Activated CD8-positive, alpha-beta T cell treated with anti-CD3 and anti-CD28 coated beads for 36 hours (primary cell): ENCODE data around the gene NF1. TPM values are rescaled to one million over a fixed set of nuclear protein-coding genes. Genes with fewer than 3 reads are reported as not detected.

Experiments
- ATAC-seq: fragments of 200-7000 bp; cut with Tn5 transposase; one replicate; pipeline ENCODE4 v1.10.0; 2021; ENCODE audit warnings: mild to moderate bottlenecking, moderate library complexity
- CTCF ChIA-PET: fragments of 350-600 bp; sonication (Branson Sonifier 250); formaldehyde crosslinking; loops from one replicate; lab custom pipeline; 2021; ENCODE audit warnings: antibody characterized with exemption; lab: Charles Lee
- POLR2A ChIA-PET: fragments of 350-600 bp; sonication (Branson Sonifier 250); formaldehyde crosslinking; loops from one replicate; lab custom pipeline; 2021; ENCODE audit warnings: antibody characterized with exemption; lab: Charles Lee
- DNase-seq: peaks from one replicate; pipeline ENCODE4 v3.0.0-alpha.2; 2020
- H3K27ac Mint-ChIP-seq: one replicate; pipeline ENCODE4 v1.8.0; 2021; ENCODE audit warnings: mild to moderate bottlenecking, mixed read lengths
- H3K27me3 Mint-ChIP-seq: one replicate; pipeline ENCODE4 v1.8.0; 2021; ENCODE audit warnings: mixed read lengths
- H3K36me3 Mint-ChIP-seq: one replicate; pipeline ENCODE4 v1.8.0; 2021; ENCODE audit warnings: low read depth, mixed read lengths
- H3K4me1 Mint-ChIP-seq: one replicate; pipeline ENCODE4 v1.8.0; 2021; ENCODE audit warnings: low read depth, mixed read lengths
- H3K4me3 Mint-ChIP-seq: one replicate; pipeline ENCODE4 v1.8.0; 2021; ENCODE audit warnings: mild to moderate bottlenecking, moderate library complexity, mixed read lengths
- H3K9me3 Mint-ChIP-seq: one replicate; pipeline ENCODE4 v1.8.0; 2021; ENCODE audit warnings: mixed read lengths
- CTCF ChIP-seq: fragments of 200-600 bp; IDR thresholded peaks from one replicate; pipeline ENCODE4 v1.8.0; 2022; ENCODE audit warnings: antibody characterized with exemption, mild to moderate bottlenecking
- intact Hi-C: fragments of 100-400 bp; cut with micrococcal nuclease; formaldehyde crosslinking; loops from one replicate; pipeline ENCODE4 v1.10.0; 2022
- total RNA-seq, 2 experiments: library from RNA; stranded (reverse); gene quantifications; one replicate each; pipeline ENCODE4 v1.2.3, GENCODE V29; 2021

Gene NF1
- total RNA-seq, 2 experiments from 2014 or later = 19.4 to 20.1 TPM

GRCh38 chr17:31414550-31414918 is 319.8 kb downstream of the NF1 start:
- TF ChIP-seq CTCF = no peak
- Mint-ChIP-seq H3K27ac (no peak overlapping the region), H3K36me3 (no peaks in the 10 kb centered on the region), H3K27me3 (no peaks in the 10 kb centered on the region), H3K4me3 (no peak overlapping the region), H3K4me1 (no peaks in the 10 kb centered on the region), H3K9me3 (no peaks in the 10 kb centered on the region)
- CTCF ChIA-PET = interaction anchor here (0.8 to 3.0 kb wide), 2 partner anchors 9 to 25 kb away, joined by 3 to 6 read pairs; no protein-coding TSS in a partner anchor
- POLR2A ChIA-PET = no interaction called here
- ATAC-seq (no peak), DNase-seq (no peak)
- intact Hi-C loops = no loop called here

GRCh38 chr17:31415004-31415454 is 320.3 kb downstream of the NF1 start:
- no peaks in the 10 kb centered on the region for H3K4me1 Mint-ChIP-seq
- no peaks in the 10 kb centered on the region for H3K27me3 Mint-ChIP-seq
- no peaks in the 10 kb centered on the region for H3K9me3 Mint-ChIP-seq
- H3K4me3 Mint-ChIP-seq = no peak overlapping the region
- no peaks in the 10 kb centered on the region for H3K36me3 Mint-ChIP-seq
- DNase-seq = no peak
- intact Hi-C loops = no loop called here
- no peak for TF ChIP-seq CTCF
- no peak for ATAC-seq
- POLR2A ChIA-PET = no interaction called here
- CTCF ChIA-PET = interaction anchor here (0.8 to 3.0 kb wide), 3 partner anchors 9 to 26 kb away, joined by 3 to 6 read pairs (median 4); no protein-coding TSS in a partner anchor
- no peak overlapping the region for H3K27ac Mint-ChIP-seq

GRCh38 chr17:31415640-31416502 is 321.1 kb downstream of the NF1 start:
- H3K27ac Mint-ChIP-seq = no peak overlapping the region
- TF ChIP-seq CTCF = no peak
- CTCF ChIA-PET = interaction anchor here (0.8 to 1.0 kb wide), 2 partner anchors 10 to 26 kb away, joined by 3 to 4 read pairs; no protein-coding TSS in a partner anchor
- no peak for DNase-seq
- H3K36me3 Mint-ChIP-seq = no peaks in the 10 kb centered on the region
- intact Hi-C loops = no loop called here
- no peaks in the 10 kb centered on the region for H3K4me1 Mint-ChIP-seq
- H3K9me3 Mint-ChIP-seq = no peaks in the 10 kb centered on the region
- POLR2A ChIA-PET = no interaction called here
- H3K4me3 Mint-ChIP-seq = no peak overlapping the region
- ATAC-seq = no peak
- no peaks in the 10 kb centered on the region for H3K27me3 Mint-ChIP-seq

GRCh38 chr17:31416503-31416923 is 321.7 kb downstream of the NF1 start:
- ATAC-seq = no peak
- POLR2A ChIA-PET = no interaction called here
- no peak overlapping the region for H3K4me3 Mint-ChIP-seq

More at GRCh38 chr17:31416503-31416923, 321.7 kb downstream of the NF1 start:
- H3K4me1 Mint-ChIP-seq = no peaks in the 10 kb centered on the region
- no peaks in the 10 kb centered on the region for H3K27me3 Mint-ChIP-seq
- CTCF ChIA-PET = no interaction called here
- H3K9me3 Mint-ChIP-seq = no peaks in the 10 kb centered on the region
- DNase-seq = no peak
- no peak for TF ChIP-seq CTCF
- H3K27ac Mint-ChIP-seq = no peak overlapping the region
- intact Hi-C loops = no loop called here
- H3K36me3 Mint-ChIP-seq = no peaks in the 10 kb centered on the region
